ENCODE data around the gene TBC1D5.

TBC1D5 gene

GRCh38 chr3:17304969-17305368 lies 437.5 kb downstream of the TBC1D5 start:
- TF ChIP-seq GATA2 (IDR thresholded peaks at IDR 0.05; ENCODE audit: low read depth, low read length) = no peak
- no peak for TF ChIP-seq GATA3 (IDR thresholded peaks at IDR 0.05; ENCODE audit: low read depth, low read length)

GRCh38 chr3:17302774-17303173 lies 439.7 kb downstream of the TBC1D5 start:
- TF ChIP-seq GATA3 (IDR thresholded peaks at IDR 0.05; ENCODE audit: low read depth, low read length) = no peak
- TF ChIP-seq GATA2 (IDR thresholded peaks at IDR 0.05; ENCODE audit: low read depth, low read length) = no peak

GRCh38 chr3:17302170-17302569 lies 440.3 kb downstream of the TBC1D5 start:
- no peak for TF ChIP-seq GATA3 (IDR thresholded peaks at IDR 0.05; ENCODE audit: low read depth, low read length)
- TF ChIP-seq GATA2 (IDR thresholded peaks at IDR 0.05; ENCODE audit: low read depth, low read length) = no peak

GRCh38 chr3:17301271-17301670 lies 441.2 kb downstream of the TBC1D5 start:
- no peak for TF ChIP-seq GATA3 (IDR thresholded peaks at IDR 0.05; ENCODE audit: low read depth, low read length)

DNA sequence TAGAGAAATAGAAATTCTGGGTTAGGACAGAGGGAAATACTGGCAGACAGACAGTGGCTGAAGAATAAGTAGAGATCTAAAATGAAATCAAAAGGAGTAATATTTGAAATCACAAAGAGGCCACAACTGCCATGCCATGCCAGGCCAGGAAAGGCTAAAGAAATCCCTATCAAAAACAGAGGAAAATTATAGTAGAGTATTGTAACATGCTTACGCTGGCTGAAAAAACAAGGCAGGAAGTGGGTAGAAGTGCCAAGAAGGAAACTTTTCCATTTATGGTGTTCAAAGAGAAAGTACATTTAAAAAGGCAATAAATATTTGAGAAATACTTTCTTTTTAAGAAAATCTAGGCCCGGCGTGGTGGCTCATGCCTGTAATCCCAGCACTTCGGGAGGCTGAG lies 442.0 kb downstream of the TBC1D5 start:
- TF ChIP-seq GATA3 (IDR thresholded peaks at IDR 0.05; ENCODE audit: low read depth, low read length) = no peak
- no peak for TF ChIP-seq GATA2 (IDR thresholded peaks at IDR 0.05; ENCODE audit: low read depth, low read length)

- TF ChIP-seq GATA3 (IDR thresholded peaks at IDR 0.05; ENCODE audit: low read depth, low read length) = no peak
- TF ChIP-seq GATA2 (IDR thresholded peaks at IDR 0.05; ENCODE audit: low read depth, low read length) = no peak
These were observed 444.4 kb downstream of the TBC1D5 start for GRCh38 chr3:17298038-17298437.

GRCh38 chr3:17292556-17292955 lies 449.9 kb downstream of the TBC1D5 start:
- TF ChIP-seq GATA2 (IDR thresholded peaks at IDR 0.05; ENCODE audit: low read depth, low read length) (no peak), GATA3 (IDR thresholded peaks at IDR 0.05; ENCODE audit: low read depth, low read length) (no peak)

DNA sequence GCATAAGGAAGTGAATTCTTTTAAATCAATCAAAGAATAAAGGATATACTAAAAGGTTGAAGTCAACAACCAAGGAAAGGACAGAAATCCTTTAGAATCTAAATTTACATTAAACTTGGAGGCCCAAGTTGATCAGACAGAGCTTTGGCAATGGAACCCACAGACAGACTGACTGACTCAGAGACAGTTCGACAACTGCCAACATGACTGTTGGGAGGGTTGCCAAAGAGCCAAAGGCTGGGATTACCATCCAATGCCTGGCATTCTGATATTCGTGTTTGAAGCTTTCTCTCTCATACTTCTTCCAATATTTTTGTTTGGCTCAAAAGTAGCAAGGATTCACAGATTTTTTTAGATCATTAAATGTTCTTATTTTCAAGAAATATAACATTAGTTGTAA lies 451.5 kb downstream of the TBC1D5 start:
- TF ChIP-seq GATA3 (IDR thresholded peaks at IDR 0.05; ENCODE audit: low read depth, low read length) (no peak), GATA2 (IDR thresholded peaks at IDR 0.05; ENCODE audit: low read depth, low read length) (no peak)

GRCh38 chr3:17288839-17289399 lies 453.5 kb downstream of the TBC1D5 start:
- TF ChIP-seq GATA2 (IDR thresholded peaks at IDR 0.05; ENCODE audit: low read depth, low read length) = no peak
- no peak for TF ChIP-seq GATA3 (IDR thresholded peaks at IDR 0.05; ENCODE audit: low read depth, low read length)

- TF ChIP-seq GATA3 (IDR thresholded peaks at IDR 0.05; ENCODE audit: low read depth, low read length) (no peak), GATA2 (IDR thresholded peaks at IDR 0.05; ENCODE audit: low read depth, low read length) (no peak)
These were observed 455.3 kb downstream of the TBC1D5 start for GRCh38 chr3:17287006-17287689.

DNA sequence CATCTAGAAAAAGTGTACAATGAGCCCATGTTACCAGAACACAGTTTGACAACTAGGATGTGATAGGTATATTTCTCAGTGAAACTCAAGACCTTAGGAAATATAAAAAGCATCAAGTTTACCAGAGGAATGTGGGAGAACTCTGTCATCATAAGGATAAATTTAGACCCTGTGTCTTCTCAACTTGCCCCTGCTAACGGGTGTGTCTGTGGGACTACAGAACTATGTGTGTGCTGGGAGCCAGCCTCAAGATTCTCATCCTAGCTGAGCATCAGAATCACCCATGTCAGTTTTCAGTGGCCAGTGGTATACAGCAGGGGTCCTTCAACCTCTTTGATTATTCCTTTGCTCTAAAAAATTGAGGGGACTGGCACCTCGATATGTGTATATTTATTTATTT lies 464.4 kb downstream of the TBC1D5 start:
- TF ChIP-seq GATA3 (IDR thresholded peaks at IDR 0.05; ENCODE audit: low read depth, low read length) (no peak), GATA2 (IDR thresholded peaks at IDR 0.05; ENCODE audit: low read depth, low read length) (no peak)

- no peak for TF ChIP-seq GATA2 (IDR thresholded peaks at IDR 0.05; ENCODE audit: low read depth, low read length)
- no peak for TF ChIP-seq GATA3 (IDR thresholded peaks at IDR 0.05; ENCODE audit: low read depth, low read length)
These were observed 475.6 kb downstream of the TBC1D5 start for GRCh38 chr3:17266846-17267245.

DNA sequence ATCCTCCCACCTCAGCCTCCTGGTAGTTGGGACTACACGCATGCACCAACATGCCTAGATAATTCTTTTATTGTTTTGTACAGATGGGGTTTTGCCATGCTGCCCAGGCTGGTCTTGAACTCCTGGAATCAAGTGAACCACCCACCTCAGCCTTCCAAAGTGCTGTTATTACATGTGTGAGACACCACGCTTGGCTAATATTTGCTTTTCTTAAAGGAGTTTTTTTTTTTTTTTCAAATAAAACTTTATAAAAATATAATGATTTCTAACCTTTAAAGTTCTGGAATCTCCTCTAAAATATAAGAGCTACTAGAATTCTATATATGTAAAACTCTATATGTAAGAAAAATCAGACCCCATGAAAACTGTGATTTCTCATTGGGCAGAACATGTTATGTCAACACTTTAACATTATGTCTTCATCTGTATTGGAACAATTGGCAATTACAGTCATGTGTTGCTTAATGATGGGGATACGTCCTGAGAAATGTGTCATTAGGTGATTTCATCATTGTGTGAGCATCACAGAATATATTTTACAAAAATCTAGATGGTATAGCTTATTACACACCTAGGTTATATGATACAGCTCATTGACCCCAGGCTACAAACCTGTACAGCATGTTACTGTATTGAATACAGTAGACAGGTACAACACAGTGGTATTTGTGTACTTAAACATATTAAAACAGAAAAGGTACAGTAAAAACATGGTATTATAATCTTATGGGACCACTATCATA lies 480.6 kb downstream of the TBC1D5 start:
- TF ChIP-seq GATA3 (IDR thresholded peaks at IDR 0.05; ENCODE audit: low read depth, low read length) (no peak), GATA2 (IDR thresholded peaks at IDR 0.05; ENCODE audit: low read depth, low read length) (no peak)

DNA sequence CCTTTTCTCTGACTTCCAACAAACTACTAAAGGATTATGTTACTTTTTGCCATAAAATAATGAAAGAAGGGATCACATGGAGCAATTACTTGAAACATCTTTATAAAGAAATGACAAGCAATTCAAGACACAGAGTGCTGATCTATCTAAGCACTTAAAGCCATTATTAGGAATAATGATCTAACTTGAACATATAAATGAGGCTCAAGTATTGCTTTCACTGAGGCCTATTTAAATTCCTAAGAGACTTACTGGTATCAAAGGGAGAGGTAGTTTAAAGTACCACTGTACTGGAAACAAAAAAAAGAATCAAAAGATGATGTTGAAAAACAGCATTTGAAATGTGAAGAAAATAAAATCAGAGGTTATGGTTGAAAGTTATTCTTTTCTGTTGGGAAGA lies 482.2 kb downstream of the TBC1D5 start:
- TF ChIP-seq GATA3 (IDR thresholded peaks at IDR 0.05; ENCODE audit: low read depth, low read length) (no peak), GATA2 (IDR thresholded peaks at IDR 0.05; ENCODE audit: low read depth, low read length) (no peak)

GRCh38 chr3:17259685-17260084 lies 482.7 kb downstream of the TBC1D5 start:
- no peak for TF ChIP-seq GATA3 (IDR thresholded peaks at IDR 0.05; ENCODE audit: low read depth, low read length)
- TF ChIP-seq GATA2 (IDR thresholded peaks at IDR 0.05; ENCODE audit: low read depth, low read length) = no peak
